ENCODE data around the gene SRGAP3.

The SRGAP3 gene

DNA sequence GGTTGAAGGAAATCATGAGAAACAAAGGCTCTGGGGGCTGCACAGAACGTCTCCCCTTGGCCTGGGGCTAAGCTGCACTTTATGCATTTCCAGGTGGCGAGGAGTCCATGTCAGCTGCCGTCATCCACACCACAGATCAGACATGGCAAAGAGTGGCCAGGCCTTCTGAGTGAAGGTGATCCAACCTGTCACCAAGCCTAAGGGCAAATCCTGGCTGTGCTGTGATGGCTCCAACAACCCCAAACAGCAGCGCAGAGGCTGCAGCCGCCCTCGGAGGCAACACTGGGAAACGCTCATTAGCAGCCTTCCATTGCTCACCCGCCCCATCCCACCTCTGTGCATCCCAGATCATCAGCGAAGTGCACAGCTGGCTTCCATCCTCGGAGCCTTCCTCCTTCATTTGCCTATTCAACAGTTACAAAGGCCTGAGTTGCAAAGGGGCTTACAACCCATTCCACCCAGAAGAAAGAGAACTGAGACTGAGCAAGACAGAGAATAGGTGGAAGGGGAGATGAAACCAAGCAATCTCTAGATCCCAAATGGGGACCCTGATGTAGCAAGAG is 55.7 kb downstream of the SRGAP3 start:
- Histone ChIP-seq H2AFZ (ENCODE audit: low read length) (no peak overlapping the region), H3K4me2 (ENCODE audit: low read length) (no peak overlapping the region), H3K79me2 (ENCODE audit: insufficient read depth, low read length) (no peaks in the 10 kb centered on the region), H3K9me2 (ENCODE audit: low read depth, low read length) (no peaks in the 10 kb centered on the region), H3K4me3 (ENCODE audit: low read depth, low read length, poor library complexity, severe bottlenecking) (no peak overlapping the region), H3K27ac (ENCODE audit: low read depth, low read length, poor library complexity, severe bottlenecking) (no peak overlapping the region), H3K4me1 (ENCODE audit: insufficient read depth, low read length, severe bottlenecking) (no peaks in the 10 kb centered on the region), H3K27me3 (ENCODE audit: insufficient read depth, low read length) (no peaks in the 10 kb centered on the region; the same call in 1 of the 2 replicates), H3K36me3 (ENCODE audit: insufficient read depth, low read length) (no peaks in the 10 kb centered on the region), H3K9ac (ENCODE audit: low read length) (no peak overlapping the region), H3F3A (ENCODE audit: insufficient read depth, low read length) (no peaks in the 10 kb centered on the region), H3K9me3 (ENCODE audit: low read length) (no peaks in the 10 kb centered on the region), H4K20me1 (ENCODE audit: insufficient read depth, low read length) (no peaks in the 10 kb centered on the region)
- TF ChIP-seq EZH2 (IDR thresholded peaks at IDR 0.05; ENCODE audit: borderline replicate concordance, low read length) = no peak
- TF ChIP-seq, protein P1, sequence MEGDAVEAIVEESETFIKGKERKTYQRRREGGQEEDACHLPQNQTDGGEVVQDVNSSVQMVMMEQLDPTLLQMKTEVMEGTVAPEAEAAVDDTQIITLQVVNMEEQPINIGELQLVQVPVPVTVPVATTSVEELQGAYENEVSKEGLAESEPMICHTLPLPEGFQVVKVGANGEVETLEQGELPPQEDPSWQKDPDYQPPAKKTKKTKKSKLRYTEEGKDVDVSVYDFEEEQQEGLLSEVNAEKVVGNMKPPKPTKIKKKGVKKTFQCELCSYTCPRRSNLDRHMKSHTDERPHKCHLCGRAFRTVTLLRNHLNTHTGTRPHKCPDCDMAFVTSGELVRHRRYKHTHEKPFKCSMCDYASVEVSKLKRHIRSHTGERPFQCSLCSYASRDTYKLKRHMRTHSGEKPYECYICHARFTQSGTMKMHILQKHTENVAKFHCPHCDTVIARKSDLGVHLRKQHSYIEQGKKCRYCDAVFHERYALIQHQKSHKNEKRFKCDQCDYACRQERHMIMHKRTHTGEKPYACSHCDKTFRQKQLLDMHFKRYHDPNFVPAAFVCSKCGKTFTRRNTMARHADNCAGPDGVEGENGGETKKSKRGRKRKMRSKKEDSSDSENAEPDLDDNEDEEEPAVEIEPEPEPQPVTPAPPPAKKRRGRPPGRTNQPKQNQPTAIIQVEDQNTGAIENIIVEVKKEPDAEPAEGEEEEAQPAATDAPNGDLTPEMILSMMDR (IDR thresholded peaks at IDR 0.05; ENCODE audit: low read length) = no peak

GRCh38 chr3:9193211-9193610 is 56.2 kb downstream of the SRGAP3 start:
- H3K4me1 ChIP-seq (ENCODE audit: insufficient read depth, low read length, severe bottlenecking) = no peaks in the 10 kb centered on the region
- TF ChIP-seq, protein P1 (IDR thresholded peaks at IDR 0.05; ENCODE audit: low read length) = no peak
- TF ChIP-seq EZH2 (IDR thresholded peaks at IDR 0.05; ENCODE audit: borderline replicate concordance, low read length) = no peak
- no peak overlapping the region for H3K27ac ChIP-seq (ENCODE audit: low read depth, low read length, poor library complexity, severe bottlenecking)

GRCh38 chr3:9192248-9193025 is 57.0 kb downstream of the SRGAP3 start:
- no peak for TF ChIP-seq EZH2 (IDR thresholded peaks at IDR 0.05; ENCODE audit: borderline replicate concordance, low read length)
- TF ChIP-seq, protein P1 (IDR thresholded peaks at IDR 0.05; ENCODE audit: low read length) = no peak
- no peaks in the 10 kb centered on the region for H3K36me3 ChIP-seq (ENCODE audit: insufficient read depth, low read length)
- H3K27me3 ChIP-seq (ENCODE audit: insufficient read depth, low read length) = no peaks in the 10 kb centered on the region
- H2AFZ ChIP-seq (ENCODE audit: low read length) = no peak overlapping the region
- H3F3A ChIP-seq (ENCODE audit: insufficient read depth, low read length) = no peaks in the 10 kb centered on the region
- no peaks in the 10 kb centered on the region for H4K20me1 ChIP-seq (ENCODE audit: insufficient read depth, low read length)
- H3K4me3 ChIP-seq (ENCODE audit: low read depth, low read length, poor library complexity, severe bottlenecking) = no peak overlapping the region
- H3K27ac ChIP-seq (ENCODE audit: low read depth, low read length, poor library complexity, severe bottlenecking) = no peak overlapping the region
- no peaks in the 10 kb centered on the region for H3K9me2 ChIP-seq (ENCODE audit: low read depth, low read length)
- no peak overlapping the region for H3K9ac ChIP-seq (ENCODE audit: low read length)
- no peaks in the 10 kb centered on the region for H3K79me2 ChIP-seq (ENCODE audit: insufficient read depth, low read length)
- H3K9me3 ChIP-seq (ENCODE audit: low read length) = no peaks in the 10 kb centered on the region
- H3K4me1 ChIP-seq (ENCODE audit: insufficient read depth, low read length, severe bottlenecking) = no peaks in the 10 kb centered on the region
- no peak overlapping the region for H3K4me2 ChIP-seq (ENCODE audit: low read length)

More at GRCh38 chr3:9193211-9193610, 56.2 kb downstream of the SRGAP3 start:
- Histone ChIP-seq H3K9ac (ENCODE audit: low read length) (no peak overlapping the region), H3K27me3 (ENCODE audit: insufficient read depth, low read length) (no peaks in the 10 kb centered on the region), H3K36me3 (ENCODE audit: insufficient read depth, low read length) (no peaks in the 10 kb centered on the region), H3K4me2 (ENCODE audit: low read length) (no peak overlapping the region), H3K9me2 (ENCODE audit: low read depth, low read length) (no peaks in the 10 kb centered on the region), H3K79me2 (ENCODE audit: insufficient read depth, low read length) (no peaks in the 10 kb centered on the region), H4K20me1 (ENCODE audit: insufficient read depth, low read length) (no peaks in the 10 kb centered on the region), H3F3A (ENCODE audit: insufficient read depth, low read length) (no peaks in the 10 kb centered on the region), H3K9me3 (ENCODE audit: low read length) (no peaks in the 10 kb centered on the region), H3K4me3 (ENCODE audit: low read depth, low read length, poor library complexity, severe bottlenecking) (no peak overlapping the region), H2AFZ (ENCODE audit: low read length) (no peak overlapping the region)
